Fibroblast of skin of left biceps (primary cell): ENCODE measurements around the gene LAMB3.
"Not testable (repeated sequence)": the region's sequence is repeated elsewhere in the genome, so short reads cannot be mapped to it uniquely, and the experiment has no call there.

Experiments
- DNase-seq, 2 experiments: peaks; one replicate each; pipeline ENCODE4 v3.0.0-alpha.2; 2013; ENCODE audit warnings: low read depth in 2 of 2

Gene LAMB3

GRCh38 chr1:209652121-209652735 lies at the start of gene LAMB3:
LAMB3 (minus strand) TSS chr1:209652425; CDS start chr1:209650944, 1,481 bp downstream.
- DNase-seq = no peak

GRCh38 chr1:209700686-209701085 lies 48.5 kb upstream of the LAMB3 start:
- DNase-seq = not testable (repeated sequence)

GRCh38 chr1:209697126-209697525 lies 44.9 kb upstream of the LAMB3 start:
- no peak for DNase-seq

GRCh38 chr1:209696673-209697072 lies 44.4 kb upstream of the LAMB3 start:
- no peak for DNase-seq

- peak; percentile 41 to 49 for DNase-seq
Observed at GRCh38 chr1:209692745-209693504, 40.7 kb upstream of the LAMB3 start.

- no peak for DNase-seq
Observed at GRCh38 chr1:209692296-209692695, 40.1 kb upstream of the LAMB3 start.

GRCh38 chr1:209691237-209691636 lies 39.0 kb upstream of the LAMB3 start:
- no peak for DNase-seq

- no peak for DNase-seq
Observed at GRCh38 chr1:209689477-209689876, 37.3 kb upstream of the LAMB3 start.

GRCh38 chr1:209688746-209689234 lies 36.6 kb upstream of the LAMB3 start:
- no peak for DNase-seq

GRCh38 chr1:209686322-209686721 lies 34.1 kb upstream of the LAMB3 start:
- DNase-seq = no peak

- DNase-seq = no peak
Observed at GRCh38 chr1:209685821-209686220, 33.6 kb upstream of the LAMB3 start.

GRCh38 chr1:209678981-209679539 lies 26.8 kb upstream of the LAMB3 start:
- no peak for DNase-seq

GRCh38 chr1:209675565-209676154 lies 23.4 kb upstream of the LAMB3 start:
- DNase-seq = no peak

GRCh38 chr1:209674957-209675564 lies 22.8 kb upstream of the LAMB3 start, which contains the start of gene G0S2:
G0S2 (plus strand) TSS chr1:209675412; CDS start chr1:209675685, 273 bp downstream.
- DNase-seq = no peak

GRCh38 chr1:209673631-209674417 lies 21.6 kb upstream of the LAMB3 start:
- no peak for DNase-seq

- DNase-seq = no peak
Observed at GRCh38 chr1:209672705-209673630, 20.7 kb upstream of the LAMB3 start.

- DNase-seq = no peak
Observed at GRCh38 chr1:209670441-209671082, 18.3 kb upstream of the LAMB3 start.

GRCh38 chr1:209667708-209668107 lies 15.5 kb upstream of the LAMB3 start:
- no peak for DNase-seq

- DNase-seq = no peak
Observed at GRCh38 chr1:209667103-209667502, 14.9 kb upstream of the LAMB3 start.
